ENCODE data around the gene DNAJB4. TPM values are rescaled to one million over a fixed set of nuclear protein-coding genes. Genes with fewer than 3 reads are reported as not detected.

The DNAJB4 gene
- total and polyA plus RNA-seq, 2 experiments from 2014 or later, result 12.4 to 12.9 TPM

- Histone ChIP-seq H3K4me3 (no peak overlapping the region), H3K36me3 (ENCODE audit: insufficient read depth) (no peaks in the 10 kb centered on the region), H3K9me2 (ENCODE audit: insufficient read depth) (no peaks in the 10 kb centered on the region), H3K4me2 (no peak overlapping the region), H4K20me1 (replicated peaks; ENCODE audit: insufficient read depth) (peaks cover 14% of the 10 kb centered on the region), H3K79me2 (replicated peaks; ENCODE audit: insufficient read depth) (peaks cover 81% of the 10 kb centered on the region), H3K4me1 (ENCODE audit: insufficient read depth) (peaks cover 7% of the 10 kb centered on the region; the same call in 1 of the 2 replicates), H2AFZ (no peak overlapping the region), H3F3A (replicated peaks; ENCODE audit: low read depth) (no peaks in the 10 kb centered on the region), H3K27ac (ENCODE audit: low read depth) (no peak overlapping the region), H3K27me3 (ENCODE audit: insufficient read depth) (no peaks in the 10 kb centered on the region)
- H3K27ac Mint-ChIP-seq, result no peak overlapping the region
- H3K27me3 Mint-ChIP-seq (ENCODE audit: insufficient read depth, low read depth, poor library complexity), result no peaks in the 10 kb centered on the region
- peaks cover 35% of the 10 kb centered on the region for H3K4me1 Mint-ChIP-seq
- no peak overlapping the region for H3K4me3 Mint-ChIP-seq
- ATAC-seq (no peak), DNase-seq (ENCODE audit: low spot score) (no peak)
- TF ChIP-seq STAT1 (IDR thresholded peaks at IDR 0.05; ENCODE audit: unreplicated experiment), result no peak
- peaks cover 4% of the 10 kb centered on the region; the same call in 1 of the 3 replicates for H3K36me3 Mint-ChIP-seq (ENCODE audit: low read depth)
- H3K9me3 Mint-ChIP-seq, result no peaks in the 10 kb centered on the region
These were observed 16.8 kb upstream of the DNAJB4 start for GRCh38 chr1:77987919-77988318.

DNA sequence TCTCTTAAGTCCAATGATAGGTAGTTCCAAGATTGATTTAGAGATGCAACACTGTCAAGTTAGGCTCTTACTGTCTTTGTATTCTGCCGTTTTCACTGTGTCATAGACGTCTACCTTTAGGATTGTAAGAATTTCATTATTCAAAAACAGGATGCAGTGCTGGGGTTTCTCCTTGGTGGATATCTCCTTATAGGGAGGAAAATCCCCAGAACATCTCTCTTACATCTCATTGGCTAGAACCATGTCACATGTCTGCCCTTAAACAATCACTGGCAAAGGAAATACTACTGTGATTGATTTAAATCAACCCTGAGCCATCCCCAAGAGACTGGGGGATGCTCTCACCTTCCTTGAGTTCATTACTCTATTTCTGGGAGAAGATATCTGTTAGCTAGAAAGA, 15.0 kb upstream of the DNAJB4 start:
- no peaks in the 10 kb centered on the region for H3K9me2 ChIP-seq (ENCODE audit: insufficient read depth)
- DNase-seq (ENCODE audit: low spot score), result peak; percentile 34
- no peak overlapping the region for H3K4me3 ChIP-seq
- no peaks in the 10 kb centered on the region for H3K9me3 Mint-ChIP-seq
- H3K27ac ChIP-seq (ENCODE audit: low read depth), result no peak overlapping the region
- H3K4me1 Mint-ChIP-seq, result peaks cover 31% of the 10 kb centered on the region
- H3K36me3 ChIP-seq (ENCODE audit: insufficient read depth), result no peaks in the 10 kb centered on the region
- H3K27me3 ChIP-seq (ENCODE audit: insufficient read depth), result no peaks in the 10 kb centered on the region
- no peak overlapping the region for H2AFZ ChIP-seq
- H3K27ac Mint-ChIP-seq, result peak overlapping the region; percentile 63; the same call in 1 of the 2 replicates
- peaks cover 6% of the 10 kb centered on the region; the same call in 1 of the 3 replicates for H3K36me3 Mint-ChIP-seq (ENCODE audit: low read depth)
- peaks cover 6% of the 10 kb centered on the region; the same call in 1 of the 2 replicates for H3K4me1 ChIP-seq (ENCODE audit: insufficient read depth)
- no peak overlapping the region for H3K4me3 Mint-ChIP-seq
- no peaks in the 10 kb centered on the region for H3K27me3 Mint-ChIP-seq (ENCODE audit: insufficient read depth, low read depth, poor library complexity)
- H3F3A ChIP-seq (replicated peaks; ENCODE audit: low read depth), result no peaks in the 10 kb centered on the region
- peaks cover 12% of the 10 kb centered on the region for H4K20me1 ChIP-seq (replicated peaks; ENCODE audit: insufficient read depth)
- peak; percentile 72 for ATAC-seq
- H3K4me2 ChIP-seq, result no peak overlapping the region
- peaks cover 78% of the 10 kb centered on the region for H3K79me2 ChIP-seq (replicated peaks; ENCODE audit: insufficient read depth)
- no peak for TF ChIP-seq POLR2AphosphoS5 (IDR thresholded peaks at IDR 0.05; ENCODE audit: low read depth)
- no peak for TF ChIP-seq EZH2 (IDR thresholded peaks at IDR 0.05; ENCODE audit: low read depth, unreplicated experiment)
- TF ChIP-seq, protein P1, sequence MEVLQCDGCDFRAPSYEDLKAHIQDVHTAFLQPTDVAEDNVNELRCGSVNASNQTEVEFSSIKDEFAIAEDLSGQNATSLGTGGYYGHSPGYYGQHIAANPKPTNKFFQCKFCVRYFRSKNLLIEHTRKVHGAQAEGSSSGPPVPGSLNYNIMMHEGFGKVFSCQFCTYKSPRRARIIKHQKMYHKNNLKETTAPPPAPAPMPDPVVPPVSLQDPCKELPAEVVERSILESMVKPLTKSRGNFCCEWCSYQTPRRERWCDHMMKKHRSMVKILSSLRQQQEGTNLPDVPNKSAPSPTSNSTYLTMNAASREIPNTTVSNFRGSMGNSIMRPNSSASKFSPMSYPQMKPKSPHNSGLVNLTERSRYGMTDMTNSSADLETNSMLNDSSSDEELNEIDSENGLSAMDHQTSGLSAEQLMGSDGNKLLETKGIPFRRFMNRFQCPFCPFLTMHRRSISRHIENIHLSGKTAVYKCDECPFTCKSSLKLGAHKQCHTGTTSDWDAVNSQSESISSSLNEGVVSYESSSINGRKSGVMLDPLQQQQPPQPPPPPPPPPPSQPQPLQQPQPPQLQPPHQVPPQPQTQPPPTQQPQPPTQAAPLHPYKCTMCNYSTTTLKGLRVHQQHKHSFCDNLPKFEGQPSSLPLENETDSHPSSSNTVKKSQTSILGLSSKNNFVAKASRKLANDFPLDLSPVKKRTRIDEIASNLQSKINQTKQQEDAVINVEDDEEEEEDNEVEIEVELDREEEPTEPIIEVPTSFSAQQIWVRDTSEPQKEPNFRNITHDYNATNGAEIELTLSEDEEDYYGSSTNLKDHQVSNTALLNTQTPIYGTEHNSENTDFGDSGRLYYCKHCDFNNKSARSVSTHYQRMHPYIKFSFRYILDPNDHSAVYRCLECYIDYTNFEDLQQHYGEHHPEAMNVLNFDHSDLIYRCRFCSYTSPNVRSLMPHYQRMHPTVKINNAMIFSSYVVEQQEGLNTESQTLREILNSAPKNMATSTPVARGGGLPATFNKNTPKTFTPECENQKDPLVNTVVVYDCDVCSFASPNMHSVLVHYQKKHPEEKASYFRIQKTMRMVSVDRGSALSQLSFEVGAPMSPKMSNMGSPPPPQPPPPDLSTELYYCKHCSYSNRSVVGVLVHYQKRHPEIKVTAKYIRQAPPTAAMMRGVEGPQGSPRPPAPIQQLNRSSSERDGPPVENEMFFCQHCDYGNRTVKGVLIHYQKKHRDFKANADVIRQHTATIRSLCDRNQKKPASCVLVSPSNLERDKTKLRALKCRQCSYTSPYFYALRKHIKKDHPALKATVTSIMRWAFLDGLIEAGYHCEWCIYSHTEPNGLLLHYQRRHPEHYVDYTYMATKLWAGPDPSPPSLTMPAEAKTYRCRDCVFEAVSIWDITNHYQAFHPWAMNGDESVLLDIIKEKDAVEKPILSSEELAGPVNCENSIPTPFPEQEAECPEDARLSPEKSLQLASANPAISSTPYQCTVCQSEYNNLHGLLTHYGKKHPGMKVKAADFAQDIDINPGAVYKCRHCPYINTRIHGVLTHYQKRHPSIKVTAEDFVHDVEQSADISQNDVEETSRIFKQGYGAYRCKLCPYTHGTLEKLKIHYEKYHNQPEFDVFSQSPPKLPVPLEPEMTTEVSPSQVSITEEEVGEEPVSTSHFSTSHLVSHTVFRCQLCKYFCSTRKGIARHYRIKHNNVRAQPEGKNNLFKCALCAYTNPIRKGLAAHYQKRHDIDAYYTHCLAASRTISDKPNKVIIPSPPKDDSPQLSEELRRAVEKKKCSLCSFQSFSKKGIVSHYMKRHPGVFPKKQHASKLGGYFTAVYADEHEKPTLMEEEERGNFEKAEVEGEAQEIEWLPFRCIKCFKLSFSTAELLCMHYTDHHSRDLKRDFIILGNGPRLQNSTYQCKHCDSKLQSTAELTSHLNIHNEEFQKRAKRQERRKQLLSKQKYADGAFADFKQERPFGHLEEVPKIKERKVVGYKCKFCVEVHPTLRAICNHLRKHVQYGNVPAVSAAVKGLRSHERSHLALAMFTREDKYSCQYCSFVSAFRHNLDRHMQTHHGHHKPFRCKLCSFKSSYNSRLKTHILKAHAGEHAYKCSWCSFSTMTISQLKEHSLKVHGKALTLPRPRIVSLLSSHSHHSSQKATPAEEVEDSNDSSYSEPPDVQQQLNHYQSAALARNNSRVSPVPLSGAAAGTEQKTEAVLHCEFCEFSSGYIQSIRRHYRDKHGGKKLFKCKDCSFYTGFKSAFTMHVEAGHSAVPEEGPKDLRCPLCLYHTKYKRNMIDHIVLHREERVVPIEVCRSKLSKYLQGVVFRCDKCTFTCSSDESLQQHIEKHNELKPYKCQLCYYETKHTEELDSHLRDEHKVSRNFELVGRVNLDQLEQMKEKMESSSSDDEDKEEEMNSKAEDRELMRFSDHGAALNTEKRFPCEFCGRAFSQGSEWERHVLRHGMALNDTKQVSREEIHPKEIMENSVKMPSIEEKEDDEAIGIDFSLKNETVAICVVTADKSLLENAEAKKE (CRISPR knock-in tag; IDR thresholded peaks at IDR 0.05), result no peak
- TF ChIP-seq EZH2phosphoT487 (IDR thresholded peaks at IDR 0.05; ENCODE audit: unreplicated experiment), result no peak
- TF ChIP-seq ZNF331 (CRISPR knock-in tag; IDR thresholded peaks at IDR 0.05; ENCODE audit: low read depth), result no peak
- TF ChIP-seq REST (IDR thresholded peaks at IDR 0.05; ENCODE audit: unreplicated experiment), result no peak
- TF ChIP-seq ETS1 (IDR thresholded peaks at IDR 0.05), result no peak
- no peak for TF ChIP-seq JUNB (IDR thresholded peaks at IDR 0.05; ENCODE audit: unreplicated experiment)
- no peak for TF ChIP-seq CREB1 (CRISPR knock-in tag; IDR thresholded peaks at IDR 0.05; ENCODE audit: low read depth)
- TF ChIP-seq ZNF114 (CRISPR knock-in tag; IDR thresholded peaks at IDR 0.05), result no peak
- no peak for TF ChIP-seq STAT1 (IDR thresholded peaks at IDR 0.05; ENCODE audit: unreplicated experiment)

Measured in GM23338 (cell line).